NCI-H128 (cell line): ENCODE results near the gene COL4A6.
"Not testable (repeated sequence)": the region's sequence is repeated elsewhere in the genome, so short reads cannot be mapped to it uniquely, and the experiment has no call there.

Source experiments
- DNase-seq: peaks from one replicate; lab custom pipeline; 2025; ENCODE audit not compliant: unreplicated experiment; lab: John Stamatoyannopoulos, UW

The COL4A6 gene

DNA sequence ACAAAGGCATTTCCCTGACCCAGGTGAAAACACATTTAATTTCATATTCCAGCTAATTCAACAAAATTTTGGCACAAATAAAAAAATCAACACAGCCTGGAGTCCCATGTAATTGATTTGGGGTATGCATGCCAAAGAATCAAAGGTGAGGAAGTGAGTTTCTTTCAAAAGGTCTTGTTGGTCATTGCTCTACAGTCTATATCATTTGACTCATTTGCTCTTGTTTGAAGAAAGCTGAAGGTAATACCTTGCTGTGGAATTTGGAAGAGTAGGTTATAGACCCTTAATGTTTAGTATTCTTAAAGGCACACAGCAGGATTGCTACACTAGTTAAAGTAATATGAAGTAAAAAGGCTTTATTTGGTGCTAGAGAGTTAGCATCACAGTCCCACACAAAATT lies 25.4 kb downstream of the COL4A6 start:
- DNase-seq, result no peak

- no peak for DNase-seq
Measured at GRCh38 chrX:108399418-108400165, 38.6 kb downstream of the COL4A6 start.

DNA sequence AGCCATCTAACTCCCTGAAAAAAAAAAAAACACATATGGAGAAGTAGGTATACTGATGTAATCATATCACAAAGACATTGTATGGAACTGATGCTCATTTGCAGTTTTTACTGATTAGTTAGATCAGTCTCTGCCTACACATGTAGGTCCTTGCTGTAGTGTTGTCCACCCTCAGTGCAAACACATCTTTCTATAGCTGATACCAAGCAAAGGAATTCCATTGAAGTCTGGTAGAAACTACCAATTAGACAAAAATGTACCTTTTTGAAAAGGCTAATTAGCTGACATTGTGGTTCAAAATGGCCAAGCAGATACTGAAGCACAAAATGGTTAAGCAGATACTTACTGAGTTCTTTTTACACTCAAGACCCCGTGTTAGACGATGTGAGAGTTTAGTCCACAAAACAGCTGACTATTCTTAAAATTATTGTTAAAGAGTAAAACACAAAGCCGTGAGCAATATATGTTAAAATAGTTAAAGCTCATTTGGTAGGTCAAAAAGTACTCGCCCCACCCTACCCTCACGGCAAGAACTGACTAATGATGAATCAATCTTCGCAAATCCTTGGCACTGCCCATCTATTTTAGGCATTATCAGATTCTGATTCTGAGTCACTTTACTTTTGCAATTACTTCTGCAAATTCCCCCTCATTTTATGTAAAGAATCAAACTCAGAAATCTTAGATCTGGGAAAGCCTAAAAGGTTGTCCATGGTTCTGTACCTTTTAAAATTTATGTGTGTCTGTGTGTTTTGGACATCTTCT lies 40.4 kb downstream of the COL4A6 start:
- no peak for DNase-seq

DNA sequence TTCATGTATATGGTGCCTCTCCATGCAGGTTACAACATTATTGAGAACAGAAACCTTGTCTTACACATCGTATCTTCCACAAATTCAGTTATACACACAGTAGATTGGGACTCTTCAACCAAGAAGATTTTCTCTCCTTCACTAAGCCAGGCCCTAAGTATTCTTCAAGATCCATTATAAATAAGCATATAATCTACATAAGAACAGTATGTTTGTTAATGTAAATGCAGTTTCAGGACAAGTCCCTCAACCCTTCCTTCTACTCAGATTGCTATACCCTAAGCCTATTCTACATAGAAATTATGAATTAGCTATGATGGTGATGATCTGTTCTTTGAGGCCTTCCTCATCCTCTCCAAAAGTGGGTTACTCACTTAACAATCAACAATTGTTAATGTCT lies 41.2 kb downstream of the COL4A6 start:
- DNase-seq, result no peak

- no peak for DNase-seq
Measured at GRCh38 chrX:108396188-108396891, 41.9 kb downstream of the COL4A6 start.

- DNase-seq, result not testable (repeated sequence)
Measured at GRCh38 chrX:108390976-108391717, 47.1 kb downstream of the COL4A6 start.

- DNase-seq, result no peak
Measured at GRCh38 chrX:108384783-108385182, 53.4 kb downstream of the COL4A6 start.

- no peak for DNase-seq
Measured at GRCh38 chrX:108380222-108380621, 58.0 kb downstream of the COL4A6 start.

DNA sequence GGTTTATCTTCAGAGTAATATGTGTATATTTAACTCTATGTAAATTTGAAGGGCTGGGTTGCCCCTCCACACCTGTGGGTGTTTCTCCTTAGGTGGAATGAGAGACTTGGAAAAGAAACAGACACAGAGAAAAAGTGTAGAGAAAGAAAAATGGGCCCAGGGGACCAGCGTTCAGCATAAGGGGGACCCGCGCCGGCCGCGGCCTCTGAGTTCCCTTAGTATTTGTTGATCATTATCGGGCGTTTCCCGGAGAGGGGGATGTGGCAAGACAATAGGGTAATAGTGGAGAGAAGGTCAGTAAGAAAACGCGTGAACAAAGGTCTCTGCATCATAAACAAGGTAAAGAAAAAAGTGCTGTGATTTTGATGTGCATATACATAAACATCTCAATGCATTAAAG lies 61.4 kb downstream of the COL4A6 start:
- DNase-seq, result not testable (repeated sequence)

DNA sequence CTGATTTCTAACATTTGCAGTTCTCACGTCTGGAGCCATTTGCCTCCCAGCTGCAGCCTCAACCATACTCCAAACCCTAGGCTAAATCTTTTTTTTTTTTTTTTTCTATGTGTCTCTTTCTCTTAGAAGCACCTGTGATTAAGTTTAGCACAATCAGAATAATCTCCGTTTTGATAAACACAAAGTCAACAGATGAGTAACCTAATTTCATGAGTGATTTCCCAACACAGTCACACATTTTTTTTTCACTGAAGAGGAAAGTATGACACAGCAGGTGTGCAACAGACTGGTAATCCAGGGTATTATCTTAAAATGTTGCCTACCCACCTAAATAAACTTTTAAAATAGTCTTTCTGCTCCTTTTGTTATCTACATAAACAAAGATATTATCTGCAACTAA lies 62.6 kb downstream of the COL4A6 start:
- not testable (repeated sequence) for DNase-seq

DNA sequence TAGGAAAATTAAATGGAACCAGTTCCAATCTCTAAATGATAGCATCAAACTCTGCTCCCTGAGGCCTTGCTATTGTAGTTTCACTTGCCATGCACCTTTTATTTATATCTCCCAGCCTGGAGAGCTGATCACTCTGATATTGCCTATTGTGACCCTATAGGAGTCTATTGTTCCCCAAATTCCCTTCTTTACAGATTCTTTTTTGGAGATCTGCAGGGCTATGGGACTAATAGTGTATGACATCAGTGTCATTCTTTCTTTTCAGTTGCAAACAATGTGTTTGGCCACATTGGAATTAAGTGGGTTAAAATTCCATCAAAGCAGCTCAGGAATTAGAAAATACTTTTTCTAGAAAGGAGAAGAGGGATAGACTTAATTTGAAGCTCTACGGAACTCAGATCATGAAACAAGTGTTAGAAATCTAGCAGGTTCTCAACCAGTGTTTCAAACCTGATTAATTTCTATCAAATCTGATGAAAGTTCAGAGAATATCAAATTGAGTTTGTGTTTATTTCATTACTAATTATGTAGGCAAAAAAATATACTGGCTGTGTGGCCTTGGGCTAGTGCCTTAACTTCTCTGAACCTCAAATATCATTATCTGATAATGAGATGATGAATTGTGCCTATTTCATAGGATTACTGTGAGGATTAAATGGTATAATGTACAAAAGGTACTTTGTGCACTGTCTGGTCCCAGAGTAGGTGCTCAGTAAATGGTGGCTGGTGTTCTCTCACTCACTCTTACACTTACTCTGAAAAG lies 71.4 kb downstream of the COL4A6 start:
- DNase-seq, result no peak

DNA sequence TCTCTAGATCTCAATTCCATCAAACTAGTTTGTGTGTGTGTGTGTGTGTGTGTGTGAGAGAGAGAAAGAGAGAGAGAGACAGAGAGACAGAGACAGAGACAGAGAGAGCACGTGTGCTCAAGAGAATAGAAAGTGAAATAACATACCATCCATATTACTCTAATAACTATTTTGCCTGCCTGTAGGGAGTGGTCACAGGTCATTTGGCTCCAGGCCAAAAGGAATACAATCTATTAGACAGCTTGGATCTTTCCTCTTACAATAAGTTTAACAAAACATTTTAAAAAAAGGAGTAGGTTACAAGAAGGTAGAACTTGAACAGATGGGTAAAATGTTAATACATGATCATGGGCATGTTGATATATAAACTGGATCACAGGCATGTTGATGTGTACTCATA lies 76.2 kb downstream of the COL4A6 start:
- no peak for DNase-seq

GRCh38 chrX:108361316-108361715 lies 76.9 kb downstream of the COL4A6 start:
- no peak for DNase-seq

GRCh38 chrX:108359806-108360602 lies 78.2 kb downstream of the COL4A6 start:
- no peak for DNase-seq

- no peak for DNase-seq
Measured at GRCh38 chrX:108353452-108353851, 84.8 kb downstream of the COL4A6 start.

- DNase-seq, result no peak
Measured at GRCh38 chrX:108349210-108349609, 89.0 kb downstream of the COL4A6 start.

- DNase-seq, result no peak
Measured at GRCh38 chrX:108348525-108348924, 89.7 kb downstream of the COL4A6 start.

GRCh38 chrX:108347800-108348199 lies 90.4 kb downstream of the COL4A6 start:
- DNase-seq, result no peak

GRCh38 chrX:108344216-108344615 lies 94.0 kb downstream of the COL4A6 start:
- no peak for DNase-seq

DNA sequence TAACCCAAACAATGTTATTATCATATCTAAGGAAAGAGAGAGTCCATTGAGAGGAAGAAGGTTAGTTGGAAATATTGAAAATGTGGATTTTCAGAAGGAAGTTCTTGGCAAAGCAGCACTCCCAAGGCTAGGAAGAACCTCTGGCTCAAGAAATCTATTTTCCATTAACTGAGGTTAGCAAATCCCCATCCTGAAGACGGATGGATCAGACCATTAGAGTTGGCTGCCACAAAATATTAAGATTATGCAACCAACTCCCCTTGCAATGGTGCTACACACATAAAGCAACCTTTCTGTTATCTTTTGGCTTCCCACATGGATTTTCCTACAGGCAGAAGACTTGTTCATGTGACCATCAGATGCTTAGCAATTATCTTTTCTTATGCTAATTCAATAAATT lies 96.3 kb downstream of the COL4A6 start:
- DNase-seq, result no peak
